ENCODE results near the gene CLEC10A.
"Not testable (repeated sequence)": the region's sequence is repeated elsewhere in the genome, so short reads cannot be mapped to it uniquely, and the experiment has no call there.

CLEC10A gene

GRCh38 chr17:7079581-7080455 lies at the start of gene CLEC10A:
Gene CLEC10A (minus strand): TSS chr17:7080251. CDS start chr17:7078812, 1,439 bp downstream.
- no peak for DNase-seq

- DNase-seq = no peak
Measured at GRCh38 chr17:7129311-7129710, 49.3 kb upstream of the CLEC10A start.

- no peak for DNase-seq
Measured at GRCh38 chr17:7128160-7128559, 48.1 kb upstream of the CLEC10A start.

- DNase-seq = not testable (repeated sequence)
Measured at GRCh38 chr17:7127501-7127900, 47.5 kb upstream of the CLEC10A start.

- not testable (repeated sequence) for DNase-seq
Measured at GRCh38 chr17:7126386-7126785, 46.3 kb upstream of the CLEC10A start.

GRCh38 chr17:7124923-7125322 lies 44.9 kb upstream of the CLEC10A start:
- DNase-seq = no peak

GRCh38 chr17:7123844-7124243 lies 43.8 kb upstream of the CLEC10A start:
- DNase-seq = no peak

GRCh38 chr17:7122381-7122780 lies 42.3 kb upstream of the CLEC10A start:
- no peak for DNase-seq

- not testable (repeated sequence) for DNase-seq
Measured at GRCh38 chr17:7120635-7121034, 40.6 kb upstream of the CLEC10A start.

- no peak for DNase-seq
Measured at GRCh38 chr17:7120123-7120522, 40.1 kb upstream of the CLEC10A start.

GRCh38 chr17:7119314-7119713 lies 39.3 kb upstream of the CLEC10A start:
- DNase-seq = no peak

- no peak for DNase-seq
Measured at GRCh38 chr17:7114875-7115614, 35.0 kb upstream of the CLEC10A start.

GRCh38 chr17:7114241-7114874 lies 34.3 kb upstream of the CLEC10A start, which contains the start of gene ASGR2:
Gene ASGR2 (minus strand): TSS chr17:7114822. CDS start chr17:7114240, 582 bp downstream.
- DNase-seq = no peak

- no peak for DNase-seq
Measured at GRCh38 chr17:7113273-7114071, 33.4 kb upstream of the CLEC10A start.

GRCh38 chr17:7112510-7113108 lies 32.6 kb upstream of the CLEC10A start:
- DNase-seq = no peak

- DNase-seq = no peak
Measured at GRCh38 chr17:7111784-7112509, 31.9 kb upstream of the CLEC10A start.

- DNase-seq = no peak
Measured at GRCh38 chr17:7110617-7111306, 30.7 kb upstream of the CLEC10A start.

- DNase-seq = no peak
Measured at GRCh38 chr17:7109461-7110322, 29.6 kb upstream of the CLEC10A start.

- DNase-seq = no peak
Measured at GRCh38 chr17:7108981-7109380, 28.9 kb upstream of the CLEC10A start.

- DNase-seq = no peak
Measured at GRCh38 chr17:7108560-7108925, 28.5 kb upstream of the CLEC10A start.
